Activated CD8-positive, alpha-beta memory T cell treated with anti-CD3 and anti-CD28 coated beads, Interleukin-2, amount 50 U/mL, for 1 hour (primary cell): ENCODE results near the gene DDN.

ENCODE experiments used
- DNase-seq: peaks from one replicate; pipeline ENCODE4 v3.0.0-alpha.2; 2020; ENCODE audit errors: extremely low read depth

The DDN gene

DNA sequence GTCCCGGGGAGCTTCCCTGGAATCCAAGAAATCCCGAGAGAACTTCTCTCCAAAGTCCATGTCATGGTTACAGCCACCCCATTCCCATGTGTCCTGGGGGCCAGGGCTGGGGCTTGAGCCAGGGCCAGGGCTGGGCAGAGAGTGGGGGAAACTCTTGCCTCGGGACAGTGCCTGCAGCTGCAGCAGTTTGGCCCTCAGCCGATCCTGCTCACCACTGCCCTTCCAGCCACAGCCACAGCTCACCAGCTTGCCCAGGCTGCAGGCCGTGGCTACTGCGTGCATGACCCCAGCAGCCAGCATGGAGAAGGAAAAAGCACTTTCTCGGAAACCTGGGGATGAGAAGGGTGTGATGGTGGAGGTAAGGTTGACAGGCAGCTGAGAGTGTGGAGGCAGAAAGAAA lies 31.2 kb downstream of the DDN start:
- no peak for DNase-seq

DNA sequence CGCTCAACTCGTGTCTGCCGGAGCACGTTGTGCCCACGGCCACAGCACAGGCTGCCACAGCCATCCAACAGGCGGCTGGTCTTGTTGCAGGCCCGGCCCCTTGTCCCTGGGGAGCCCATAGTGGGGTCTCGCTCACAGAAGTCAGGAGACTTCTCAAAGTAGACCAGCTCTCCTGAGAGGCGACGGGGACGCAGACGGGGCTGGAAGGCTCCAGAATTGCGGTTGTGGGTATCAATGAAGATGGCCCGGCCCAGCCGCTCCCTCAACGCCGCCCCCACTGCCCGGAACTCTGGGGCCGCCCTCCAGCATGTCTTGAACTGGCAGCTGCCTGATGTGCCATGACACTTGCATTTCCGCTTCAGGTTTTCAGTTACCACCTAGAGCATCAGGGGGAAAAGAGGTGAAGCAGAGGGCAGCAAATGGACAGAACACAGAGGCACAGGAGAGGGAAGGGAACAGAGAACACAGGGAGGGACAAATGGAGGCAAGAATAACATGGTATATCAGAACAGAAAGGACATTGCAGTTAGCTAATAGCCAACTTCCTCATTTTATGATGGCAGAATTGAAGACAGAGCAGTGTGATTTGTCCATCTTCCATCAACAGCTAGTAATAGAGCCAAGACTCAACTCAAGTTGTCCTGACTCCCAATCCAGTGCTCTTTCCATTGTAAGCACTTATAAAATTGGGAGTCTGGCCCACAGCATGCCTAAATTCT lies 32.8 kb downstream of the DDN start:
- DNase-seq, result no peak

- no peak for DNase-seq
These were observed 33.8 kb downstream of the DDN start for GRCh38 chr12:48965298-48965838.

GRCh38 chr12:48961801-48962200 lies 37.4 kb downstream of the DDN start:
- DNase-seq, result no peak

GRCh38 chr12:48961331-48961730 lies 37.8 kb downstream of the DDN start:
- DNase-seq, result no peak

GRCh38 chr12:48960834-48961233 lies 38.3 kb downstream of the DDN start:
- no peak for DNase-seq

- no peak for DNase-seq
These were observed 41.2 kb downstream of the DDN start for GRCh38 chr12:48958049-48958388.

DNA sequence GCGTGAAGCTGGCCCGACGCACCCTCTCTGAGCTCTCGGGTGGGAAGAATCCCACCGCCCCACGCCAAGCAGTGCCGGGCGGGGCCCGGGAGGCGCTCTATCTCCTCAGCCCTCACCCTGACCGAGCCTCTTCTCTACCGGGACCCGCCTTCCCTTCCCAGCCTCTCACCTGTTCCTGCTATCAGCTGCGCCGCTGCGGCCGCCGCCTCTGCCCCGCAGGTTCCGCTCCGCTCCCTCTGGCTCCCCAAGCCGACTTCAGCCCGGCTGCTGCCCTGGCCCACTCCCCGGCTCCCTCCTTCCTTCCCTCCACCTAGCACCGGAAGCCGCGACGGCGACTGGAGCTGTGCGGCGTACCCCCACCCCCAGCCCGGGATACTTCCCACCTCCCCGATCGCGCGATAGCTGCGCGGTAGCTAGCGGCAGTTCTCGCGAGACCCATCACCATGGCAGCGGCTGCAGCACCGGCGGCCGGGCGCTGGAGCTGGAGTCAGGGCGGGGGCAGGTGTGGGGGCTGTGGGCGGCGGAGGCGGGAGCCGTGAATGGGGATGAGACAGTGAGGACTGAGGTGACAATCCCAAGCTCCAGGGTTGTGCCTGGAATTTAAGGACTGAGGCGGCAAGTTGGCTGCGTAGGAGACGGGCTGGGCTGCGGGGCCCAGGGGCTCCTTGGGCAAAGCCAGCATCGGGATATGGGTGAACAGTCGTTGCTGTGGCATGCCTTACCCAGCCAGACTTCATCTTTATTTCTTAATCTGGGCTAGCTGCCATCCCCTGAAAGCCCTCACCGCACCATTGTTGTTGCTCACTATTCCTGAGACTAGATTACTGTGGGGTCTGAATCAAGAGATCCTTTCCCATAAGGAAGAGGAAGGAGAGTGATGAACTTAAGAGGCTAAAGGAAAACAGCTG lies 41.8 kb downstream of the DDN start, which contains the start of gene ARF3:
Gene ARF3, minus strand, starts transcription at position 347 of the 908 bp plus-strand sequence. CDS start 16,392 bp downstream, outside the sequence.
- peak; percentile 80 for DNase-seq

GRCh38 chr12:48956279-48957140 lies 42.7 kb downstream of the DDN start:
- no peak for DNase-seq

DNA sequence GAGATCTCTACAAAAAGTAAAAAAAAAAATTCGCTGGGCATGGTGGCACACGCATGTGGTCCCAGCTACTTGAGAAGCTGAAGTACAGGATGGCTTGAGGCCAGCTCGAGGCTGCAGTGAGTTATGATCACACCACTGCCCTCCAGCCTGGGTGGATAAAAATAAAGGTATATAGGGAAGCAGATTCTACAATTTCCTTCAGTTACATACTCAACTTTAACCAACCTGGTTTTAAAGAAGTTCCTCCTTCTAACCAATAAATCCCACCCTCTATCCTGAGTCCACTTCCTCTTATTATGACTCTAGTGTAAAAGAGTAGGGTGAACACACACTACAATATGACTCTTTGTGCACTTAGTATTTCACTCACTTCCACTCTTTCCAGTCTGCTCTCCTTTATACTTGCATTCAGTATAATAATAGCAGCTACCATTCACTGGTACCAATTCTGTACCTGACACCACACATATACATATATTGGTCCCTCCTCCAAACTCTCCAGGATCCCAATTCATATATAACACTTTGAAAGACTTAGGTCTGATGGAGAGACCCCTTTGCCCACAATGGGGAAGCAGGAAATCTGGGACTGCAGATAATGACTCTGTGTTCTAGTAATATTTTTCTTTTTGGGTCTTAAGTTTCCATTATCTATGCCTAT lies 44.2 kb downstream of the DDN start:
- DNase-seq, result no peak

- DNase-seq, result no peak
These were observed 45.1 kb downstream of the DDN start for GRCh38 chr12:48954061-48954460.

DNA sequence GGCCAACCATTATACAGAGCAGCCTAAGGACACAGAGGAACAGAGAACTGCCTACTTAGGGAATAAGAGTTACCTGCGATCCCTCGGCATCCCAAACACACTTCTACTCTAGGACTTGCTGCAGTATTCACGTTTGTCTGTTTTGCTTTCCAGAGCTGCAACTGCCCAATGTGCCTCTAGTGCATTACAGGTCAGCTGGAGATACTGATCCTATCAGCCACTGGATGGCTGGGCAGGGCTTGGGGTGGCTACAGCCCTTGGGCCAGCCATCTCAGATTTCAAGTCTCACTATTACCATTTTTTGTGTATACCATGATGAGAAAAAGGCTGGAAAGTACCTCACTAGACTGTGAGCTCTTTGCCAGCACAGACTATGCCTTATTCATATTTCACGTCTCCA lies 46.5 kb downstream of the DDN start:
- no peak for DNase-seq

DNA sequence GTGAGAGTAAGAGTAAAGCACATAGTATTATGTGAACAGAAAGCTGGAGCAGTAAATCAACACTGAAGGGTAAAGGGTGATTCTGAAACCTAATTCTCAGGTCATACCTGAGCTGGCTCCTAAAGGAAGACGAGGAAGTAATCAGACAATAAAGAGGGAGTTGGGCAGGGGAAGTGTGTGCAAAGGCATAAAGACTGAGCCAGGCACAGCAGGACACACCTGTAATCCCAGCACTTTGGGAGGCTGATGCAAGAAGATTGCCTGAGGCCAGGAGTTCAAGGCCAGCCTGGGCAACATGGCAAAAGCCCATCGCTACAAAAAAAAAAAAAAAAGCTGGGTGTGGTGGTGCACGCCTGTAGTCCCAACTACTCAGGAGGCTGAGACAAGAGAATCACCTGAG lies 51.4 kb downstream of the DDN start:
- DNase-seq, result no peak

GRCh38 chr12:48946943-48947342 lies 52.2 kb downstream of the DDN start:
- no peak for DNase-seq

DNA sequence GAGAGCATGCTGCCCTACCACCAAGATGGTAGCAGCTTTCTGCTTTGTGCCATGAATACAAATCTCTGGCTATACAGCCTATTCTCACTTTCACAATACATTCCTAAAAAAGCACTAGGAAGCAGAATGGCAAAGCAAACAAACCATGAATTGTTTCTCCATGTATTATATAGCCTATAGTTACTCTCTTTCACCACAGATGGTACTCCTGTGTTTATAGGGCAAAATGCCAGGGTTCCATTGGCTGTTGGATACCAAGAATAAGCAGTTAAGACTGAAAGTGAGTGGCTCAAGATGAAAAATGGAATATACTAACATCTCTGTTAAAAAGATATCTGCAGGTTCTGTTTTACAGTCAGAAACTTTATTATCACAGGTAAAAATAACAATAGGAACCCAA lies 53.0 kb downstream of the DDN start:
- no peak for DNase-seq
